ENCODE data around the gene SAMD3. TPM values are rescaled to one million over a fixed set of nuclear protein-coding genes. Genes with fewer than 3 reads are reported as not detected.

SAMD3 gene
- total RNA-seq, 1 donor from 2014 or later, result 0.69 TPM

DNA sequence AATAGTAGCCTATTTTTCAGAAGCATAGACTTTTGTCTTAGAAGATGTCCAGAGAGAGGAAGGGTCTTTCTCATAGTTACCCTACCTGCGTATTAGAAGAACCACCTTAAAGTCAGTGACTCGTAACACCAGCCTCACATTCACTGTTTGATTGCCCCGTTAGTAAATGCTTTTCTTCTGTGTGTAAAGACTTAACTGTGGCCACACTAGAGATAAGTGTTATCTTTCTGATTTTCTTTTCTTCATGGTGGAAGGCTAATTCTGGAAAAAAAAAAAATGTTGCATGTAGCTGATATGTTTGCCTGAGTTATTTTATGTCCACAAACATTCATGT, 83.9 kb downstream of the SAMD3 start:
- Mint-ChIP-seq H3K9me3 (ENCODE audit: low read depth) (no peaks in the 10 kb centered on the region), H3K36me3 (ENCODE audit: insufficient read depth) (peaks cover 29% of the 10 kb centered on the region), H3K27me3 (peaks cover 40% of the 10 kb centered on the region), H3K4me3 (ENCODE audit: low read depth) (no peak overlapping the region), H3K27ac (no peak overlapping the region), H3K4me1 (ENCODE audit: low read depth) (peaks cover 16% of the 10 kb centered on the region)
- TF ChIP-seq, protein P1, sequence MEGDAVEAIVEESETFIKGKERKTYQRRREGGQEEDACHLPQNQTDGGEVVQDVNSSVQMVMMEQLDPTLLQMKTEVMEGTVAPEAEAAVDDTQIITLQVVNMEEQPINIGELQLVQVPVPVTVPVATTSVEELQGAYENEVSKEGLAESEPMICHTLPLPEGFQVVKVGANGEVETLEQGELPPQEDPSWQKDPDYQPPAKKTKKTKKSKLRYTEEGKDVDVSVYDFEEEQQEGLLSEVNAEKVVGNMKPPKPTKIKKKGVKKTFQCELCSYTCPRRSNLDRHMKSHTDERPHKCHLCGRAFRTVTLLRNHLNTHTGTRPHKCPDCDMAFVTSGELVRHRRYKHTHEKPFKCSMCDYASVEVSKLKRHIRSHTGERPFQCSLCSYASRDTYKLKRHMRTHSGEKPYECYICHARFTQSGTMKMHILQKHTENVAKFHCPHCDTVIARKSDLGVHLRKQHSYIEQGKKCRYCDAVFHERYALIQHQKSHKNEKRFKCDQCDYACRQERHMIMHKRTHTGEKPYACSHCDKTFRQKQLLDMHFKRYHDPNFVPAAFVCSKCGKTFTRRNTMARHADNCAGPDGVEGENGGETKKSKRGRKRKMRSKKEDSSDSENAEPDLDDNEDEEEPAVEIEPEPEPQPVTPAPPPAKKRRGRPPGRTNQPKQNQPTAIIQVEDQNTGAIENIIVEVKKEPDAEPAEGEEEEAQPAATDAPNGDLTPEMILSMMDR (IDR thresholded peaks at IDR 0.05; ENCODE audit: unreplicated experiment), result no peak
- DNase-seq (ENCODE audit: low spot score, unreplicated experiment), result no peak

DNA sequence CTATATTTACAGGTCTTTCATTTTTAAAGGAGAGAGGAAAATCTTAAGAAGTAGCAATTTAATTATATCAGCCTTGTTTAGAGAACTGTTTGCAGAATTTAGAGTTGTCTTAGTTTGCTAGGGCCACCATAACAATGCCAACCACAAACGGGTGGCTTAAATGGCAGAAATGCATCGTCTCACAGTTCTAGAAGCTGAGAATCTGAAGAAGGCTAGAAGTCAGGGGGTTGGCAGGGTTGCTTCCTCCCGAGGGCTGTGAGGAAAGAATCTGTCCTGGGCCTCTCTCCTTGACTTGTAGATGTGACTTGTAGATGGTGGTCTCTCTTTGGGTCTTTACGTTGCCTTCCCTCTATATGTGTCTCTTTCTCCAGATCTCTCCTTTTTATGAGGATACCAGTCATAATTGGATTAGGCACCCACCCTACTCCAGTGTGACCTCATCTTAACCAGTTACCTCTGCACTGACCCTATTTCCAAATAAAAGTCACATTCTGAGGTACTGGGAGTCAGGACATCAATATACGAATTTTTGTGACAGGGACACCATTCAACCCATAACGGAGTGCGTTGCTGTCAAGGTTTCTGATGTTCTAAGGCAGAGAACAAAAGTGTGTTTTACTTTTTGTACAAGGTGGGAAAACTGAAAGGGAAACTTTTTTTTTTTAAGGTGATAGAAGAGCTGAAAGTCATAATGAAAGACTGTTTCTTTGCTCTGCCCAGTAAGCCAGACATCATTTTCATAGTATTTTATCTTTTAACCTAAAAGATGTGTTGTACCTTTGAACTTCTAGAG, 84.4 kb downstream of the SAMD3 start:
- Mint-ChIP-seq H3K36me3 (ENCODE audit: insufficient read depth) (peaks cover 31% of the 10 kb centered on the region), H3K27ac (no peak overlapping the region), H3K9me3 (ENCODE audit: low read depth) (no peaks in the 10 kb centered on the region), H3K4me3 (ENCODE audit: low read depth) (no peak overlapping the region), H3K4me1 (ENCODE audit: low read depth) (peaks cover 16% of the 10 kb centered on the region), H3K27me3 (peaks cover 42% of the 10 kb centered on the region)
- DNase-seq (ENCODE audit: low spot score, unreplicated experiment), result no peak
- TF ChIP-seq, protein P1 (IDR thresholded peaks at IDR 0.05; ENCODE audit: unreplicated experiment), result no peak

DNA sequence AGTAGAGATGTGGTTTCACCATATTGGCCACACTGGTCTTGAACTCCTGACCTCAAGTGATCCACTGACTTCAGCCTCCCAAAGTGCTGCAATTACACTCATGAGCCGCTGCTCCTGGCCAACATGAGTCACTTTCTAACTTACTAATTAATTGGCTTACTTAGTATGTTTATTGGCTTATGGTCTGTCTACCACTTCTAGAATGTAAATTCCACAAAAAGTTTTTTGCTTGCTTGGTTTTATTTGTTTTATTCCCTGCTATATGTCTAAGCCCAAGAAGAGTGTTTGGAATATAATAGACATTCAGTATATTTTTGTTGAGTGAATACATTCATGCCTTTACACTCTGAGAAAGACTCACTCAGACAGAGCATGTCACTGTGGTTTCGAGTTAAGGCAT, 86.0 kb downstream of the SAMD3 start:
- no peak overlapping the region for H3K4me3 Mint-ChIP-seq (ENCODE audit: low read depth)
- no peak for DNase-seq (ENCODE audit: low spot score, unreplicated experiment)
- TF ChIP-seq, protein P1 (IDR thresholded peaks at IDR 0.05; ENCODE audit: unreplicated experiment), result no peak
- peaks cover 16% of the 10 kb centered on the region for H3K4me1 Mint-ChIP-seq (ENCODE audit: low read depth)
- H3K27ac Mint-ChIP-seq, result no peak overlapping the region
- no peaks in the 10 kb centered on the region for H3K9me3 Mint-ChIP-seq (ENCODE audit: low read depth)
- H3K36me3 Mint-ChIP-seq (ENCODE audit: insufficient read depth), result peaks cover 29% of the 10 kb centered on the region
- peaks cover 42% of the 10 kb centered on the region for H3K27me3 Mint-ChIP-seq

DNA sequence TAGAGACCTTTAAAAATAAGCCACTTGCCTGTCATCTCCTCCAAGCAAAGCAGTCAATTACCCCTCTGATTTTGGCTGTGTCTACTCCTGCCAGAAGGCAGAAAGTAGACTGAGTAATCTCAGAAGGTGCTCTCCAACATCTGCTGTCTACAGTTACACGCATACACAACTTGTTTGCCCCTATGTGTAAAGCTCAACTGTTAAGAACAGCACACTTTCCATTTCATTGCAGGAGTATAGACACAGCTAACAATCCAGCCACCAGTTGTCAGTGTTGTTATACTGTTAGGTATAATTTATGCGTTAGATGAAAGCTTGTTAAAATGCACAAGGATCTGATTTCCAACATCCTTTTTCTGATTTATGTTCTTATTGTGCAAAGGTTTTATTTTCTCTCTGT, 88.2 kb downstream of the SAMD3 start:
- H3K36me3 Mint-ChIP-seq (ENCODE audit: insufficient read depth), result peaks cover 24% of the 10 kb centered on the region

DNA sequence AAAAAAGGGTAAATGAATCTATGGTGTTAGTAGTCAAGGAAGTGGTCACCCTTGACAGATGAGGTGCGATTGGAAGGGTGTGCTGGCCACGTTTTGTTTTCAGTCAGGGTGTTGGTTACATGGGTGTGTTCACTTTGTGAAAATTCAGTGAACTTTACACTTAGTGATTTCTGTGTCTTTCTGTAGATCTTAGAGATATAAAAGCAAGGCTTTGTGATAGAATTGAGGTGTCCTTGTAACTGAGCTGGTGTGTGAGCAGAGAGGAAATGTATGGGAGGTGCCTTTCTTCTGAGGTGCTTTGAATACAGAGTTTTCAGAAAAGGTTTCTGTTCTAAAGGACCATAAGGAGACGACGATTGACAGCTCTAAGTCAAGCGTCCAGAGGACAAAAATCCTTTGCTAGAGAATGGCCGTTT, 90.5 kb downstream of the SAMD3 start:
- TF ChIP-seq, protein P1 (IDR thresholded peaks at IDR 0.05; ENCODE audit: unreplicated experiment), result no peak
- H3K4me1 Mint-ChIP-seq (ENCODE audit: low read depth), result no peaks in the 10 kb centered on the region
- H3K27me3 Mint-ChIP-seq, result peaks cover 42% of the 10 kb centered on the region
- peaks cover 18% of the 10 kb centered on the region for H3K36me3 Mint-ChIP-seq (ENCODE audit: insufficient read depth)
- H3K9me3 Mint-ChIP-seq (ENCODE audit: low read depth), result no peaks in the 10 kb centered on the region
- DNase-seq (ENCODE audit: low spot score, unreplicated experiment), result no peak
- H3K27ac Mint-ChIP-seq, result no peak overlapping the region
- H3K4me3 Mint-ChIP-seq (ENCODE audit: low read depth), result no peak overlapping the region

More for the DNA sequence above, 88.2 kb downstream of the SAMD3 start:
- TF ChIP-seq, protein P1 (IDR thresholded peaks at IDR 0.05; ENCODE audit: unreplicated experiment), result no peak
- Mint-ChIP-seq H3K27me3 (peaks cover 48% of the 10 kb centered on the region), H3K27ac (no peak overlapping the region), H3K4me1 (ENCODE audit: low read depth) (peaks cover 15% of the 10 kb centered on the region), H3K4me3 (ENCODE audit: low read depth) (no peak overlapping the region), H3K9me3 (ENCODE audit: low read depth) (no peaks in the 10 kb centered on the region)
- no peak for DNase-seq (ENCODE audit: low spot score, unreplicated experiment)

Data from progenitor cell of endocrine pancreas (in vitro differentiated cells).